NK-92 (cell line): ENCODE data around the gene BMP2K.

ENCODE experiments used
- DNase-seq: peaks from one replicate; lab custom pipeline; 2025; ENCODE audit not compliant: unreplicated experiment; lab: John Stamatoyannopoulos, UW

Gene BMP2K

GRCh38 chr4:78763763-78764387 lies 12.3 kb upstream of the BMP2K start:
- no peak for DNase-seq

GRCh38 chr4:78764498-78764961 lies 11.6 kb upstream of the BMP2K start:
- no peak for DNase-seq

- DNase-seq, result no peak
Measured at GRCh38 chr4:78765432-78766006, 10.6 kb upstream of the BMP2K start.

GRCh38 chr4:78766026-78766425 lies 10.1 kb upstream of the BMP2K start:
- no peak for DNase-seq

- no peak for DNase-seq
Measured at GRCh38 chr4:78766650-78767049, 9.5 kb upstream of the BMP2K start.

- DNase-seq, result no peak
Measured at GRCh38 chr4:78767350-78767749, 8.8 kb upstream of the BMP2K start.

- DNase-seq, result no peak
Measured at GRCh38 chr4:78768452-78769180, 7.5 kb upstream of the BMP2K start.

GRCh38 chr4:78770091-78770642 lies 6.0 kb upstream of the BMP2K start:
- DNase-seq, result no peak

GRCh38 chr4:78772526-78773091 lies 3.5 kb upstream of the BMP2K start:
- no peak for DNase-seq

GRCh38 chr4:78774417-78774816 lies 1.7 kb upstream of the BMP2K start:
- no peak for DNase-seq

GRCh38 chr4:78775303-78776078 lies 659 bp upstream of the BMP2K start:
- DNase-seq, result peak; percentile 4

- DNase-seq, result no peak
Measured at GRCh38 chr4:78776729-78777575, 802 bp downstream of the BMP2K start.

- DNase-seq, result no peak
Measured at GRCh38 chr4:78777576-78777940, 1.4 kb downstream of the BMP2K start.

GRCh38 chr4:78778530-78778929 lies 2.4 kb downstream of the BMP2K start:
- no peak for DNase-seq

- DNase-seq, result no peak
Measured at GRCh38 chr4:78779280-78779679, 3.1 kb downstream of the BMP2K start.

GRCh38 chr4:78780093-78780492 lies 3.9 kb downstream of the BMP2K start:
- DNase-seq, result no peak

- no peak for DNase-seq
Measured at GRCh38 chr4:78781139-78781538, 5.0 kb downstream of the BMP2K start.

- no peak for DNase-seq
Measured at GRCh38 chr4:78781924-78782323, 5.8 kb downstream of the BMP2K start.

- DNase-seq, result no peak
Measured at GRCh38 chr4:78784236-78784865, 8.2 kb downstream of the BMP2K start.
